Esophagus squamous epithelium (tissue), 4 donors: Measurements from ENCODE around the gene CRADD.

Source experiments
- POLR2A ChIP-seq, 4 donors: fragments of 450-650 bp; IDR thresholded peaks; one replicate each; pipeline ENCODE4 v1.6.1; 2017; ENCODE audit warnings: antibody characterized with exemption in 4 of 4, mild to moderate bottlenecking in 4 of 4, moderate library complexity in 3 of 4
- TF ChIP-seq, protein P1 (sequence below), 6 experiments: fragments of 450-650 bp in 4 of 6; fragments of 200-600 bp in 2 of 6; sonication (generic) in 2 of 6; IDR thresholded peaks; one replicate each; pipeline ENCODE4 v1.5.1; 2016 to 2019; ENCODE audit warnings: antibody characterized with exemption in 6 of 6, mild to moderate bottlenecking in 4 of 6, moderate library complexity in 4 of 6

DNA sequence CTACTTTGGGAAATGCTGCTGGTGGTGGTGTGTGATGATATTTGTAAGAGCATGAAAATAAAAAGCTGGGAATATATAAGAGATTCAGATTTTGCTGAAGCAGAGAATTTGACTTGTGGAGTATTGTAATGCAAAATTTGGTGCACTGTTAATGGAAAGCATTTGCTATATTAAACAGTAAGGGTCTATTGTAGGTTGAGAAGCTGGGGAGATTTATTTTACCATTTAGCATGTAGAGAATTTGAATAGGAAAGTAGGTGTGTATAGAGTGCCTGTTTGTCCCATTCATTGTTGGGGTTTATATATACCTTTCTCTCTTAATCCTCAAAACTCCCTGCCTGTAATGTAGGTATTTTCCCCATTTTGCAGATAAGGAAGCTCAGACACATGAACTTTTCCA, 48.4 kb downstream of the CRADD start:
- TF ChIP-seq, protein P1, sequence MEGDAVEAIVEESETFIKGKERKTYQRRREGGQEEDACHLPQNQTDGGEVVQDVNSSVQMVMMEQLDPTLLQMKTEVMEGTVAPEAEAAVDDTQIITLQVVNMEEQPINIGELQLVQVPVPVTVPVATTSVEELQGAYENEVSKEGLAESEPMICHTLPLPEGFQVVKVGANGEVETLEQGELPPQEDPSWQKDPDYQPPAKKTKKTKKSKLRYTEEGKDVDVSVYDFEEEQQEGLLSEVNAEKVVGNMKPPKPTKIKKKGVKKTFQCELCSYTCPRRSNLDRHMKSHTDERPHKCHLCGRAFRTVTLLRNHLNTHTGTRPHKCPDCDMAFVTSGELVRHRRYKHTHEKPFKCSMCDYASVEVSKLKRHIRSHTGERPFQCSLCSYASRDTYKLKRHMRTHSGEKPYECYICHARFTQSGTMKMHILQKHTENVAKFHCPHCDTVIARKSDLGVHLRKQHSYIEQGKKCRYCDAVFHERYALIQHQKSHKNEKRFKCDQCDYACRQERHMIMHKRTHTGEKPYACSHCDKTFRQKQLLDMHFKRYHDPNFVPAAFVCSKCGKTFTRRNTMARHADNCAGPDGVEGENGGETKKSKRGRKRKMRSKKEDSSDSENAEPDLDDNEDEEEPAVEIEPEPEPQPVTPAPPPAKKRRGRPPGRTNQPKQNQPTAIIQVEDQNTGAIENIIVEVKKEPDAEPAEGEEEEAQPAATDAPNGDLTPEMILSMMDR (IDR thresholded peaks at IDR 0.05), result no peak
- TF ChIP-seq POLR2A (IDR thresholded peaks at IDR 0.05), result no peak
